Activated T-helper 2 cell treated with anti-CD3 and anti-CD28 coated beads, Interferon-gamma antibody, Interleukin-2, Interleukin-4, amounts not matched to agents 10 μg/mL and 5 μg/mL and 100 μg/mL, durations not matched to agents 14 hours and 24 hours and 36 hours (primary cell): Measurements from ENCODE around the gene DMAC2. TPM values are rescaled to one million over a fixed set of nuclear protein-coding genes. Genes with fewer than 3 reads are reported as not detected.
A peak's percentile ranks its signal among the peaks of the same experiment; 100 is the strongest.

Source experiments
- DNase-seq: peaks from one replicate; pipeline ENCODE4 v3.0.0; 2021; ENCODE audit warnings: low spot score
- H3K27ac Mint-ChIP-seq: one replicate; pipeline ENCODE4 v1.8.0; 2021; ENCODE audit warnings: mixed read lengths
- H3K27me3 Mint-ChIP-seq: one replicate; pipeline ENCODE4 v1.8.0; 2021; ENCODE audit warnings: low read depth, mixed read lengths
- H3K36me3 Mint-ChIP-seq: one replicate; pipeline ENCODE4 v1.8.0; 2021; ENCODE audit warnings: low read depth, mixed read lengths
- H3K4me1 Mint-ChIP-seq: one replicate; pipeline ENCODE4 v1.8.0; 2021; ENCODE audit warnings: low read depth, mixed read lengths
- H3K4me3 Mint-ChIP-seq: one replicate; pipeline ENCODE4 v1.8.0; 2021; ENCODE audit warnings: low read depth, mild to moderate bottlenecking, moderate library complexity, mixed read lengths
- H3K9me3 Mint-ChIP-seq: one replicate; pipeline ENCODE4 v1.8.0; 2021; ENCODE audit warnings: mixed read lengths
- intact Hi-C: fragments of 100-400 bp; cut with micrococcal nuclease; formaldehyde crosslinking; loops from one replicate; pipeline ENCODE4 v1.15.1; 2023
- total RNA-seq: library from RNA; stranded (reverse); gene quantifications from 2 replicates; pipeline ENCODE4 v1.2.3, GENCODE V29; 2022

DMAC2 gene
- total RNA-seq, 1 donor from 2014 or later, result 58.3 TPM

DNA sequence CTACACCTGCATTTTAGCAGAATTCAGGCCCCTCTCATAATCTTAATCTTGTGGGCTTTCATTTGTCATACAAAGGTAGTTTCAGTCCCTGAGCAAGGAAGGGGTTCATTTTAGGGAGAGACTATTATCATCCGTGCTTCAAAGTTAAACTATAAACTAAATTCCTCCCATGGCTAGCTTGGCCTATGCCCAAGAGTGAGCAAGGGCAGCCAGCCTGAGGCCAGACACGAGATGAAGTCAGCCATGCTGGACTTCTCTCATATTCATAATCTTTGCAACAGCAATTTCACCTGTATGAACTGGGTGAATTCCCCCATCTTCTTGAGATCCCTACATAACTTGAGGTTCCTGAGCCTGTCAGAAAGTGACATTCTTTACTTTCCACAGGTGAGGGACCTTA is 16.2 kb upstream of the DMAC2 start:
- H3K9me3 Mint-ChIP-seq, result no peaks in the 10 kb centered on the region
- intact Hi-C loops, result no loop called here

DNA sequence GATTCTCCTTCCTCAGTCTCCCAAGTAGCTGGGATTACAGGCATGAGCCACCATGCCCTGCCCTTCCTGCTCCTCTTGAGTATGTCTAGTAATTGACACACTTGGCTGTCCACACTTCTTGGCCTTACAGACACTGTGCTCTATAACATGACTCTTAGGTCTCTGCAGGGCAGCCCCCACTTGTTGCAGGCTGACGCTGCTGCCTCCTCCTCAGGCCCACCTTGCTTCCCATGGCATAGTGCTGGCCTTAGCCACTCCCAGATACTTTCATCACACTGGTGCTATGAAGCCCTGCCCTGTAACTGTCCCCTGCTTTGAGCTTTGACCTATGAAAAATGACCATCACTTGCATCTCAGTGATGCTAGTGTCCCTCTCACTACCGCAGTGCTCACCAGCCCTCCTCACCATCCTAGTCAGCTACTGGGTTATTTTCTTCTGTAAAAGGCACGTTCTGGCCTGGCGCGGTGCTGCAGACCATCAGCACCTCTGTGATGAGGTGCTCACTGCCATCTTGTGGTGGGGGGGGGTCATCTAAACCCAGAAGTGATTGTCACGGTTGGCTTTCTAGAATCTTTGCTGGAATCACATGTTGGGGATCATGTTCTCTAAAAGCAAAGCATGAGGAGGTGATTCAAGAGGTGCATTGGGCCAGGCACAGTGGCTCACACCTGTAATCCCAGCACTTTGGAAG is 13.0 kb upstream of the DMAC2 start:
- intact Hi-C loops, result no loop called here
- Mint-ChIP-seq H3K27ac (no peak overlapping the region), H3K4me1 (peaks cover 40% of the 10 kb centered on the region)

More for the DNA sequence above, 16.2 kb upstream of the DMAC2 start:
- Mint-ChIP-seq H3K27me3 (peaks cover 14% of the 10 kb centered on the region), H3K4me1 (peaks cover 40% of the 10 kb centered on the region), H3K4me3 (no peak overlapping the region), H3K36me3 (no peaks in the 10 kb centered on the region), H3K27ac (no peak overlapping the region)
- no peak for DNase-seq

DNA sequence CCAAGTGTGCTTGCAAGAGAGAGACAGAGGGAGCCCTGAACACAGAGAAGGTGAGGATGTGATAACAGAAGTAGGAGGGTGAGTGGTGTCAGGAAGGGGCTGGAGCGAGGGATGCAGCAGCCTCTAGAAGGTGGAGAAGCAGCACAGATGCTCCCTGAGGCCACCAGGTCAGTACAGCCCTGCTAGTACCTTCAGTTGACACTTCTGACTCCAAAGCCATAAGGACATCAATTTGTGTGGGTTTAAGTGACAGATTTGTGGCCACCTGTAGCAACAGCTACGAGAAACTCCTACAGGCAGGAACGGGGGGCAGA is 10.1 kb upstream of the DMAC2 start:
- no peak overlapping the region for H3K4me3 Mint-ChIP-seq
- H3K27me3 Mint-ChIP-seq, result peaks cover 3% of the 10 kb centered on the region
- H3K9me3 Mint-ChIP-seq, result no peaks in the 10 kb centered on the region

More for the DNA sequence above, 13.0 kb upstream of the DMAC2 start:
- H3K4me3 Mint-ChIP-seq, result no peak overlapping the region
- no peaks in the 10 kb centered on the region for H3K9me3 Mint-ChIP-seq
- H3K27me3 Mint-ChIP-seq, result no peaks in the 10 kb centered on the region
- H3K36me3 Mint-ChIP-seq, result no peaks in the 10 kb centered on the region
- DNase-seq, result no peak

DNA sequence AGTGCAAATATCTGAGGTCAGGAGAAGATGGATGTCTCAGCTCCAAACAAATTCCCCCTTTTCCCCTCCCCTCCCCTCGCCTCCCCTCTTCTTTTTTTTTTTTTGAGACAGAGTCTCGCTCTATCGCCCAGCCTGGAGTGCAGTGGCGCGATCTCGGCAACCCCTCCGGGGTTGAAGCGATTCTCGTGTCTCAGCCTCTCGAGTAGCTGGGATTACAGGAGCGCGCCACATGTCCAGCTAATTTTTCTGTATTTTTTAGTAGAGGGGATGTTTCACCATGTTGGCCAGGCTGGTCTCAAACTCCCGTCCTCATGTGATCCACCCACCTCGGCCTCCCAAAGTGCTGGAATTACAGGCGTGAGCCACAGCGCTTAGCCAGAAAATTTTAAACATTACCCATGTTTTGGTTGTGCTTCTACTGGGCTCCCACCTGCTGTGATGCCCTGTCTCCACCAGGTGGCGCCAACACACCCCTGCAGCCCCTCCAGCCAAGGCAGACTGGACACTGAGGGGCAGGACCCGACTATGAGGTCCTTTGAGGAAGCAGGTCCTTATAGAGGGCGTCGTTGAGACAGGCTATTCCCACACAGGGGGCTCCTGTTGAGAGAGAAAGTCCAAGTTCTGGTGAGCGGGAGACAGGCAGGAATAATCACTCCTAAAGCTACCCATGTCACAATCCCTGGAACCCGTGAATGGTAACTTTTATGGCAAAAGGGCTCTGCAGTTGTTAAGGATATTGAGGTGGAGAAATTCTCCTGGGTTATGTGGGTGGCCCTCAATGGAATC is 9.6 kb upstream of the DMAC2 start:
- Mint-ChIP-seq H3K4me3 (peak overlapping the region; percentile 56), H3K9me3 (no peaks in the 10 kb centered on the region), H3K27me3 (peaks cover 3% of the 10 kb centered on the region), H3K27ac (no peak overlapping the region), H3K36me3 (no peaks in the 10 kb centered on the region), H3K4me1 (peaks cover 14% of the 10 kb centered on the region)
- peak; percentile 63 for DNase-seq
- intact Hi-C loops, result loop anchor here (1.0 kb wide), 4 partner anchors 88 to 148 kb away; no protein-coding TSS in a partner anchor

More for the DNA sequence above, 10.1 kb upstream of the DMAC2 start:
- intact Hi-C loops, result loop anchor here (1.0 kb wide), 4 partner anchors 87 to 147 kb away; no protein-coding TSS in a partner anchor
- no peak overlapping the region for H3K27ac Mint-ChIP-seq
- DNase-seq, result no peak
- H3K4me1 Mint-ChIP-seq, result peaks cover 18% of the 10 kb centered on the region
- H3K36me3 Mint-ChIP-seq, result no peaks in the 10 kb centered on the region

DNA sequence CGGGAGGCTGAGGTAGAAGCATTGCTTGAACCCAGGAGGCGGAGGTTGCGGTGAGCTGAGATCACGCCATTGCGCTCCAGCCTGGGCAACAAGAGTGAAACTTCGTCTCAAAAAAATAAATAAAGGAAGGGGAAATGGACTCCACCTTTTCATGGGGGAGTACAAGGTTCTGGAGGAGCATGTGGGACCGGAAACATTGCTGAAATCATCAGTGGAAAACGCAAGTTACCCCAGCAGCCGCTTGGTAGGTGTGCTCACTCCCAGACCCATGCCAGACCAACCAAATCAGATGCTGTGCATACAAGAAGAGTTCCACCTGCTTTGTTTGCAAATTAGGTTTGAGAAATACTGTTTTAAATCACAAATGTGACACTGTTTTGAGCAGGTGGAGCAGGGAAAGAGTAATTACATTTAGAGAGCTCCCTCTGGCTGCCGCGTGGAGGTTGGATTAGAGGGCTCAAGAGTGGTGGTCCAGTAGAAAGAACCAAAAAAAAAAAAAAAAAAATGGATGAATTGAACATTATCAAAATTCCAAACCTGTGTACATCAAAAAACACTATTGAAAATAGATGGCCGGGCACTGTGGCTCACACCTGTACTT is 8.1 kb upstream of the DMAC2 start:
- intact Hi-C loops, result no loop called here
- DNase-seq, result no peak
- Mint-ChIP-seq H3K9me3 (no peaks in the 10 kb centered on the region), H3K4me1 (peaks cover 9% of the 10 kb centered on the region), H3K36me3 (no peaks in the 10 kb centered on the region), H3K27ac (no peak overlapping the region), H3K27me3 (peaks cover 3% of the 10 kb centered on the region), H3K4me3 (no peak overlapping the region)

DNA sequence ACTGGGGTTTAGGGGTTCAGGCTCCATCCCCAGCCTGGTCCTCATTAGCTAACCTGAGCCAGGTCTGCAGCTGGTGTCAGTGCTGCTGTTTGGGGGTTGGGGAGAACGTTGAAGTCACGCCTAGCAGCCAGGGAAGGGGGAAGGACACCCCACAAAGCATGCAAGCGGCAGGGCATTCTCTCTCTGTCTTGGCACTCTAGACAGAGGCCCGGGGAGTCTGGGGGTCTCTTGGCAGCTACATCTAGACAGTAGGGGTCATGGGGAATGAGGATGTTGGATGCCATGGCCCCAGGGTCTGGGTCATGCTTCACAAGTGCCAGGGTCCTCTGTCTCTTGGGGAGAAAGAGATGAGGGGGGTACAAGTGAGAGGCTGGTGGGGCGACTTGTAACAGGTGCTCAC is 5.9 kb upstream of the DMAC2 start:
- H3K9me3 Mint-ChIP-seq, result no peaks in the 10 kb centered on the region
- no peak overlapping the region for H3K4me3 Mint-ChIP-seq
- H3K27me3 Mint-ChIP-seq, result peaks cover 3% of the 10 kb centered on the region
- intact Hi-C loops, result no loop called here
- H3K27ac Mint-ChIP-seq, result no peak overlapping the region
- H3K36me3 Mint-ChIP-seq, result no peaks in the 10 kb centered on the region
- no peak for DNase-seq
- H3K4me1 Mint-ChIP-seq, result peaks cover 11% of the 10 kb centered on the region

DNA sequence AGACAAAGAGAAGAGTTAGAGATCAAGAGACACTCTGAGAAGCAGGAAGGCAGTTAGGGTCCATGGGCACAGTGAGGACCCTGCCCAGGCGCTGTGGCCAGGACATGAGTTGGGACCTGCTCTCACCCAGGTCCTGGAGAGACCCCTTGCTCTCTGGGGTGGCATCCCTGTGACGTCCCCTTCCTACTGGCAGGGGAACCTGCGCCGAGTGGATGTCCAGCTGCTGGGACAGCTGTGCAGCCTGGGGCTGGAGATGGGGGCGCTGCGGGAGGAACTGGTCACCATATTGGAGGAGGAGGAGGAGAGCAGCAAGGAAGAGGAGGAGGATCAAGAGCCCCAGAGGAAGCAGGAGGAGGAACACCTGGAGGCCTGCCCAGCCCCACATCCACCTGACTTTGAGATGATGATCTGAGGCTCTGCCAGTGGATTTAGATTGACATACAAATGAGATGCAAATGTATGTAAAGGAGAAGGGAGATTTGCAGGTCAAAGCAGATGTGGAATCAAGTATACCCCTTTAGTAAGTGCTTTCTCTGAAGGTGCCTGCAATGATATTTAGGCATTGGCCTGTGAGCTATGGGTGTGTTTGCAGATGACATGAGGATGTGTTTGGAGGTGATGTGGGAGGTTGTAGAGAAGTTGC is 4.2 kb upstream of the DMAC2 start:
- Mint-ChIP-seq H3K9me3 (no peaks in the 10 kb centered on the region), H3K27ac (no peak overlapping the region), H3K27me3 (peaks cover 3% of the 10 kb centered on the region), H3K4me1 (peaks cover 8% of the 10 kb centered on the region), H3K36me3 (no peaks in the 10 kb centered on the region), H3K4me3 (no peak overlapping the region)
- DNase-seq, result no peak
- intact Hi-C loops, result no loop called here

DNA sequence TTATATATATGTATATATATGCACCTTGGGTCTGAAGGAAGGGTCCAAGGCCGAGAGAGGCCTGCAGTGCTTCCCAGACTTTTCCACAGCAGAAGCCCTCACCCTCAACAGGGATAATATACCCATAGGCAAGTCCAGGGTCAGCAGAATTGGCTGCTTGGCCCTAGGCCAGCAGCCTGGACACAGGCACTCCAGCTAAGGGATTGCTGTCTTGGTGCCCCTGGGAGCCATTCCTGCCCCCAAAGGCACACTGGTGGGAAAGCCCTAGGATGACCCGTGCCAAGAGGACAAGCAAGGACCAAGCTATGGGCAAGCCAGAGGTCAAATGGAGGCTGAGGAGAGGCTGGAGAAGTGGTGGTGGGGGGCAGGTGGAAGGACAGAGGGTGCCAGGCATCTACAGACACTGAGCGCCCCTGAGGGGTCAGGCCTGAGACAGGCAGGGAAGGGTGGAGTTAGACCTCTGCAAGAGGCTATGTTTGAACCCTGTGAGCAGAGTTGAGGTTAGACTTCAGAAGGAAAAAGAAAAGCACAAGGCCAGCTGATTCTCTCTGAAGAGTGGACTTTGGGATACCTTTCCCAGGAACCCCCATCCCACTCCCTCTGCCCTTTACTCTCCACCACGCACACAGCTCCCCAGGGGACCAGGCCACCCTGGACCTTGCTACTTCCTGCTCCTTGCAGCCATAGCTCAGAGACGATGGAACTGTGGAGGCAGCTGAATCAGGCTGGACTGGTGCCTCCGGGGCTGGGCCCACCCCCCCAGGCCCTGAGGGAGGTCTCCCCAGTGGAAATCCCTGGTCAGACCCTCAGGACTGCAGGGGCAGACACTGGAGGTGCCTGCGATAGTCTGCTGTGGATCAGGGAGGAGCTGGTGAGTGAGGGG is 3.0 kb upstream of the DMAC2 start, which contains the start of gene ERICH4:
Gene ERICH4, plus strand, starts transcription at position 684 of the 883 bp plus-strand sequence. Its CDS starts 14 bp downstream, at position 698.
- intact Hi-C loops, result no loop called here
- Mint-ChIP-seq H3K4me1 (peaks cover 12% of the 10 kb centered on the region), H3K9me3 (no peaks in the 10 kb centered on the region), H3K36me3 (peaks cover 6% of the 10 kb centered on the region), H3K27me3 (peaks cover 3% of the 10 kb centered on the region), H3K4me3 (no peak within 1 kb of the TSS), H3K27ac (no peak within 1 kb of the TSS)
- DNase-seq, result no peak

DNA sequence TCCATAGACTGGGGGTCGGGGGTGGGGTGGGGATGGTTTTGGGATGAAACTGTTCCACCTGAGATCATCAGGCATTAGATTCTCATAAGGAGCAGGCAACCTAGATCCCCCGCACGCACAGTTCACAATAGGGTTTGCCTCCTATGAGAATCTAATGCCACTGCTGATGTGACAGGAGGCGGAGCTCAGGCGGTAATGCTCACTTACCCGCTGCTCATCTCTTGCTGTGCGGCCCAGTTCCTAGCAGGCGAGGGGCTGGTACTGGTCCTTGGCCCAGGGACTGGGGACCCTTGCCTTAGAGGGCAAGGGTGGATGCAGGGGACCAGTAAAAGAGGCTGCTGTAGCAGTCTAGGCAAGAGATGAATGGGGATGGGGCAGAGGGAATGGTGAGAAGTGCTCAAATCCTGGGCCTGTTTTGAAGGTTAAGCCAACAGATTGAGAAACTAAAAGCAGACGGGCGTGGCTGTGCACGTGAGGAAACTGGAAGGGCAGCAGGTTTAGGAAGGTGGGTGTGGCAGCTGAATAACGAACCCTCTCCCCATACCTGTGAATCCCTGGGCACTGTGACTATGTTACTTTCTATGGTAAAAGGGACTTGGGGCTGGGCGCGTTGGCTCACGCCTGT is 1.7 kb upstream of the DMAC2 start:
- intact Hi-C loops, result no loop called here
- no peak for DNase-seq
- H3K27ac Mint-ChIP-seq, result no peak overlapping the region
- H3K27me3 Mint-ChIP-seq, result no peaks in the 10 kb centered on the region
- H3K4me3 Mint-ChIP-seq, result no peak overlapping the region
- no peaks in the 10 kb centered on the region for H3K9me3 Mint-ChIP-seq
- H3K4me1 Mint-ChIP-seq, result peaks cover 10% of the 10 kb centered on the region
- peaks cover 13% of the 10 kb centered on the region for H3K36me3 Mint-ChIP-seq

DNA sequence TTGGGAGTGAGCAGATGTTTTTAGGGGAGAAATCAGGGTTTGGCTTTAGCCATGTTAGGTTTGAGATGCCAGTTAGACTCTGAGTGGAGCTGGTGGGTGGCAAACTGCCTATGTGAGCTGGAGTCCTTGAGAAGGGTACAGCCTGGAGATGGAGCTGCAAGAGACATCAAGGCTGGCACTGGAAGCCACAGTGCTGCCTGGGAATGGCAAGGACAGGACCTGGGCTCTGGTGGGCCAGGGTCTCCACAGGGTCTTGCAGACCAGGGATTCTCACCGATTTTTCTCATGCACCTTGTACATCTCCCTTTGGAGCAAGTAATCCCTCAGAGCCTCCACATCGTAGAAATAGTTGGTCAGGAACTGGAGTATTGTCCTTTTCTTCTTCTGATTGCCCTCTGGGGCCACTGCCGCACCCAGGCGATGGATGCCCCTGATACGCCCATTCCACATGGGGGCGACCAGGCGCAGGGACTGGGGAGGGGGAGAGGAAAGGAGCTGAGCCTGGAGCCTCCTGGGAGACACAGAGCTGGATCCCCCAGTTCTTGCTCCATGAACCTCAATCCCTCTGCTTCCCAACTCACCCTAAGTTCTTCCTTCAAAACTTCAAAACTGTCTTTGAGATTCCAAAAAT is 1.7 kb downstream of the DMAC2 start:
- DNase-seq, result no peak
- intact Hi-C loops, result no loop called here
- Mint-ChIP-seq H3K4me1 (peaks cover 13% of the 10 kb centered on the region), H3K9me3 (no peaks in the 10 kb centered on the region), H3K36me3 (peaks cover 19% of the 10 kb centered on the region), H3K27me3 (no peaks in the 10 kb centered on the region), H3K27ac (peak overlapping the region; percentile 18), H3K4me3 (peak overlapping the region; percentile 38)

DNA sequence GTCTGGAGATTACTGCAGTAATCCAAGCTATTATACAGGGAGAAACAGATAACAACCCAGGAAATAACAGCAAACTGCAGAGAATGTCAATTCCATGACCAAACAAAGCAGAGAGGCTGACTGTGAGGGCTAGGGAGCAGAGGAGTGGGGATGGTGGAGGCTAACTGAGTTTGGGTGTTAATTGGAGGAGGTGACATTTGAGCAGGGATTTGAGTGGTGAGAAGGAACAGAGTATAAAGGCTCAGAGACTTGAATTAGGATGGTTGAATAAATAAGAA is 3.1 kb downstream of the DMAC2 start:
- no peaks in the 10 kb centered on the region for H3K9me3 Mint-ChIP-seq
- peaks cover 14% of the 10 kb centered on the region for H3K4me1 Mint-ChIP-seq
- intact Hi-C loops, result no loop called here
- no peak overlapping the region for H3K4me3 Mint-ChIP-seq
- no peak overlapping the region for H3K27ac Mint-ChIP-seq
- no peak for DNase-seq
- H3K27me3 Mint-ChIP-seq, result no peaks in the 10 kb centered on the region
- peaks cover 34% of the 10 kb centered on the region for H3K36me3 Mint-ChIP-seq
